SK-N-SH (cell line): ENCODE results near the gene PTX3.

Experiments used
- CHD2 ChIP-seq: fragments of 150-350 bp; IDR thresholded peaks from 2 replicates; pipeline ENCODE4 v1.6.1; 2018; ENCODE audit warnings: low read length; ENCODE audit not compliant: partially characterized antibody
- CTCF ChIP-seq: fragments of 200-600 bp; sonication (generic); IDR thresholded peaks from 2 replicates; pipeline ENCODE4 v1.6.1; 2017; ENCODE audit warnings: antibody characterized with exemption, mild to moderate bottlenecking, moderate library complexity
- EP300 ChIP-seq, 2 experiments: IDR thresholded peaks; 2 replicates each; pipeline versions ENCODE4 v1.4.0 to v1.6.1; 2012; ENCODE audit warnings: borderline replicate concordance in 1 of 2, low read depth in 1 of 2, low read length in 1 of 2
- EZH2phosphoT487 ChIP-seq: fragments of 200-600 bp; sonication (generic); IDR thresholded peaks from 2 replicates; pipeline ENCODE4 v1.6.1; 2017; ENCODE audit warnings: low read depth, mixed run types, mild to moderate bottlenecking, antibody characterized with exemption, moderate library complexity, borderline replicate concordance
- FOXJ3 ChIP-seq: sonication (generic); formaldehyde crosslinking; IDR thresholded peaks from 2 replicates; pipeline ENCODE4 v1.5.1; 2020; ENCODE audit warnings: mild to moderate bottlenecking, missing genetic modification reagents
- FOXM1 ChIP-seq: IDR thresholded peaks from 2 replicates; pipeline ENCODE4 v1.4.0; 2012; ENCODE audit warnings: low read depth, mild to moderate bottlenecking
- POLR2AphosphoS5 ChIP-seq: IDR thresholded peaks from 2 replicates; pipeline ENCODE4 v1.6.1; 2012; ENCODE audit warnings: low read depth, low read length
- REST ChIP-seq: IDR thresholded peaks from 2 replicates; pipeline ENCODE4 v1.6.1; 2012; ENCODE audit warnings: mild to moderate bottlenecking, low read depth, low read length, moderate library complexity
- SMC3 ChIP-seq: IDR thresholded peaks from 2 replicates; pipeline ENCODE4 v1.6.1; 2012; ENCODE audit warnings: low read depth, low read length, improper control_type of control experiment
- TCF12 ChIP-seq: IDR thresholded peaks from 2 replicates; pipeline ENCODE4 v1.4.0; 2012
- TEAD4 ChIP-seq: IDR thresholded peaks from 2 replicates; pipeline ENCODE4 v1.4.0; 2012; ENCODE audit warnings: mild to moderate bottlenecking, borderline replicate concordance; ENCODE audit not compliant: insufficient read depth
- USF1 ChIP-seq: IDR thresholded peaks from 2 replicates; pipeline ENCODE4 v1.4.0; 2012; ENCODE audit warnings: low read depth, borderline replicate concordance
- YY1 ChIP-seq: IDR thresholded peaks from 2 replicates; pipeline ENCODE4 v1.4.0; 2012; ENCODE audit warnings: low read depth, mild to moderate bottlenecking
- TF ChIP-seq, protein P1 (sequence below): fragments of 150-350 bp; IDR thresholded peaks from 2 replicates; pipeline ENCODE4 v1.6.1; 2017; ENCODE audit warnings: antibody characterized with exemption, low read length, low read depth, borderline replicate concordance

DNA sequence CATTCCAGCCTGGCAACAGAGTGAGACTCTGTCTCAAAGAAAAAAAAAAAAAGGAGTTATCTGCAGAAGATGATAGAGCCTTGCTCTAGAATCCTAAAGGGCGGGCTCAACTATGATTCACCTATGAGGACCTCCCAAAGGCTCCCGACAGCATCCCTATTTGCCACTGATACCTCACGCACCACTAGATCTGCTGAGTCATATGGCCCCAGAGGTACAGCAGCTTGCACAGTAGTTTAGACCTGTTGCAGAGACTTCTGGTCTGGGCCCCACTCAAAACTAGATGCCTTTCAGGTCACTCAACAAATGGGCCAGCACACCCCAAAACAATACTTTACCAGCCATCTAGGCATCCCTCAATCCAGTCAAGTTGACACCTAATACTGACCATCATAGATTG is 38.1 kb upstream of the PTX3 start:
- TF ChIP-seq POLR2AphosphoS5 (no peak), EP300 (IDR thresholded peaks at IDR 0.05; ENCODE audit: borderline replicate concordance in 1 of 2, low read depth in 1 of 2, low read length in 1 of 2) (no peak), REST (no peak), CTCF (no peak), FOXM1 (no peak), SMC3 (no peak), EZH2phosphoT487 (no peak), TCF12 (no peak), TEAD4 (no peak), YY1 (no peak), FOXJ3 (no peak), USF1 (no peak), CHD2 (no peak)
- TF ChIP-seq, protein P1, sequence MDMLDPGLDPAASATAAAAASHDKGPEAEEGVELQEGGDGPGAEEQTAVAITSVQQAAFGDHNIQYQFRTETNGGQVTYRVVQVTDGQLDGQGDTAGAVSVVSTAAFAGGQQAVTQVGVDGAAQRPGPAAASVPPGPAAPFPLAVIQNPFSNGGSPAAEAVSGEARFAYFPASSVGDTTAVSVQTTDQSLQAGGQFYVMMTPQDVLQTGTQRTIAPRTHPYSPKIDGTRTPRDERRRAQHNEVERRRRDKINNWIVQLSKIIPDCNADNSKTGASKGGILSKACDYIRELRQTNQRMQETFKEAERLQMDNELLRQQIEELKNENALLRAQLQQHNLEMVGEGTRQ = no peak
